Measurements from ENCODE around the gene PREPL. TPM values are rescaled to one million over a fixed set of nuclear protein-coding genes. Genes with fewer than 3 reads are reported as not detected.
A peak's percentile ranks its signal among the peaks of the same experiment; 100 is the strongest.

The PREPL gene
- total RNA-seq, 2 donors from 2014 or later: 70.4 to 77.4 TPM

- intact Hi-C loops (cut with DNase I): no loop called here
- DNase-seq (no peak), ATAC-seq (no peak)
Measured at GRCh38 chr2:44271296-44271695, 90.0 kb downstream of the PREPL start.

GRCh38 chr2:44269831-44270230 lies 91.5 kb downstream of the PREPL start:
- DNase-seq (no peak), ATAC-seq (no peak)
- intact Hi-C loops (cut with DNase I): no loop called here

- ATAC-seq (peak; percentile 69 to 90), DNase-seq (no peak)
Measured at GRCh38 chr2:44267796-44268648, 93.3 kb downstream of the PREPL start.

More at GRCh38 chr2:44267796-44268648, 93.3 kb downstream of the PREPL start:
- intact Hi-C loops (cut with DNase I): no loop called here

Other genes with a start within 250 kb of the PREPL start
- gene PPM1B, start 192.6 kb downstream of the PREPL start, total RNA-seq: 10 to 100 TPM; 41.1 to 42.3 TPM
- under 1 TPM in 1 of 2 donors, not detected in 1; 0.24 TPM for gene SLC3A1, start 86.0 kb downstream of the PREPL start, total RNA-seq
- gene CAMKMT, start 453 bp upstream of the PREPL start, total RNA-seq: 1 to 10 TPM; 6.6 to 7.1 TPM

Measured in left cardiac atrium (tissue), 4 donors.